Neural progenitor cell (in vitro differentiated cells): ENCODE results near the gene KLHDC7B. TPM values are rescaled to one million over a fixed set of nuclear protein-coding genes. Genes with fewer than 3 reads are reported as not detected.

ENCODE experiments used
- DNase-seq: peaks from one replicate; pipeline ENCODE4 v3.0.0-alpha.2; 2016; ENCODE audit warnings: low spot score
- H2AFZ ChIP-seq: fragments of 200-600 bp; sonication (generic); replicated peaks from 2 replicates; pipeline ENCODE4 v1.6.1; 2016; ENCODE audit warnings: antibody characterized with exemption
- H3F3A ChIP-seq: fragments of 200-600 bp; sonication (generic); 2 replicates; pipeline ENCODE4 v1.6.1; 2016; ENCODE audit warnings: antibody characterized with exemption, low read depth
- H3K27ac ChIP-seq: fragments of 200-600 bp; sonication (generic); 2 replicates; pipeline ENCODE4 v1.5.1; 2016; ENCODE audit warnings: mild to moderate bottlenecking
- H3K27me3 ChIP-seq: fragments of 200-600 bp; sonication (generic); 2 replicates; pipeline ENCODE4 v1.6.1; 2016; ENCODE audit warnings: mild to moderate bottlenecking, moderate library complexity
- H3K36me3 ChIP-seq: fragments of 200-600 bp; sonication (generic); 2 replicates; pipeline ENCODE4 v1.5.1; 2016
- H3K4me1 ChIP-seq: fragments of 200-600 bp; sonication (generic); 2 replicates; pipeline ENCODE4 v1.6.1; 2016; ENCODE audit warnings: mixed run types
- H3K4me2 ChIP-seq: fragments of 200-600 bp; sonication (generic); 2 replicates; pipeline ENCODE4 v1.6.1; 2016
- H3K4me3 ChIP-seq: fragments of 200-600 bp; sonication (generic); 2 replicates; pipeline ENCODE4 v1.5.1; 2016
- H3K79me2 ChIP-seq: fragments of 200-600 bp; sonication (generic); 2 replicates; pipeline ENCODE4 v1.6.1; 2016; ENCODE audit warnings: low read depth
- H3K9ac ChIP-seq: fragments of 200-600 bp; sonication (generic); 2 replicates; pipeline ENCODE4 v1.6.1; 2016
- H3K9me3 ChIP-seq: fragments of 200-600 bp; sonication (generic); 2 replicates; pipeline ENCODE4 v1.5.1; 2016; ENCODE audit warnings: low read depth
- H4K20me1 ChIP-seq: fragments of 200-600 bp; sonication (generic); 2 replicates; pipeline ENCODE4 v1.6.1; 2016; ENCODE audit warnings: low read depth
- H3K27ac Mint-ChIP-seq: 3 replicates; pipeline ENCODE4 v1.8.0; 2021; ENCODE audit warnings: mixed read lengths
- H3K27me3 Mint-ChIP-seq: 2 replicates; pipeline ENCODE4 v1.8.0; 2022; ENCODE audit warnings: low read depth, mild to moderate bottlenecking, inconsistent platforms, moderate library complexity, mixed read lengths; ENCODE audit not compliant: insufficient read depth
- H3K36me3 Mint-ChIP-seq: 3 replicates; pipeline ENCODE4 v1.8.0; 2021; ENCODE audit warnings: mixed read lengths
- H3K4me1 Mint-ChIP-seq: 3 replicates; pipeline ENCODE4 v1.8.0; 2021; ENCODE audit warnings: mixed read lengths
- H3K4me3 Mint-ChIP-seq: 3 replicates; pipeline ENCODE4 v1.8.0; 2021; ENCODE audit warnings: mild to moderate bottlenecking, moderate library complexity, mixed read lengths
- H3K9me3 Mint-ChIP-seq: 3 replicates; pipeline ENCODE4 v1.8.0; 2020; ENCODE audit warnings: mixed read lengths
- EZH2 ChIP-seq: fragments of 200-600 bp; sonication (generic); IDR thresholded peaks from 2 replicates; pipeline ENCODE4 v1.6.1; 2017; ENCODE audit warnings: antibody characterized with exemption, mild to moderate bottlenecking, moderate library complexity
- EZH2phosphoT487 ChIP-seq: fragments of 200-600 bp; sonication (generic); IDR thresholded peaks from 2 replicates; pipeline ENCODE4 v1.6.1; 2017; ENCODE audit warnings: antibody characterized with exemption
- total RNA-seq: library from RNA; depleted of rRNA; stranded (reverse); fragments of >200 nt; gene quantifications from 2 replicates; pipeline ENCODE4 v1.2.3, GENCODE V29; 2015; ENCODE audit warnings: low replicate concordance
- TF ChIP-seq, protein P1 (sequence below): fragments of 200-600 bp; sonication (generic); IDR thresholded peaks from 2 replicates; pipeline ENCODE4 v1.5.1; 2017; ENCODE audit warnings: antibody characterized with exemption, mild to moderate bottlenecking

Gene KLHDC7B
- total RNA-seq, 1 donor from 2014 or later, result not detected

DNA sequence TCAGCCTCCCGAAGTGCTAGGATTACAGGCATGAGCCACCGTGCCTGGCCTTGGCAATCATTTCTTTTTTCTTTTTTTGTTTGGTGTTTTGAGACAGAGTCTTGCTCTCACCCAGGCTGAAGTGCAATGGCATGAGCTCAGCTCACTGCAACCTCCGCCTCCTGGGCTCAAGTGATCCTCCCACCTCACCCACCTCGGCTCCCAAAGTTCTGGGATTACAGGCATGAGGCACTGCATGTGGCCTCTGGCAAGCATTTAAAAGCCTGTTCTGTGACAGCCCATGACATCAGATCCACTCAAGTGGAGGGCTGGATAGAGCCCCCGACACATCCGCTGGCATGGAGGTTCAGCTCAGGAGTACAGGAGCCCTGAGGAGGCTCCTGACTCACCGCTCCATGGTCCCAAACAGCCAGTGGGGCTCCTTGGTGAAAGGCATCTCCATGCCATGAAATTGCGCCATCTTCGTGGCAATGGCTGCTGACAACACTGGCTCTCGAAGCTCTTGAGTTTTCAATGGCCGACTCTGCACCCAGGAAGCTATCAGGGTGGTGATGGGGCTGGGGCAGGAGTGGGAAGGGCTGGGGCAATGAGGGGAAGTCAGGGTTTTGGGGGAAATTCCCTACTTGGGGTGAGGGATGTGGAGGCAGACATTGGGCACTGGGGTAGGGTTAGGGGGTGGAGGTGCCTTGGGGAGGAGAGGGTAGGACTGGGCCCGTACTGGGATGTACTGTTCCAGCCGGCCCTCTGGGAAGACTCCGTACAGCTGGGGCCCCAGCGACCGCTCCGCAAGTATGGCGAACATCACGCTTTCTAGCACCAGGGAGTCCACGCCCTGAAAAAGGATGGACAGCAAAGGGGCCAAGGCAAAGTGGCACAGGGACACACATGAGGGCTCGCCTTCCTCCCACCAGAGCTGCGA, 35.6 kb downstream of the KLHDC7B start:
- H3K36me3 ChIP-seq, result no peaks in the 10 kb centered on the region
- peak overlapping the region; percentile 72 for H3K4me3 ChIP-seq
- H2AFZ ChIP-seq, result no peak overlapping the region
- Mint-ChIP-seq H3K4me1 (peaks cover 6% of the 10 kb centered on the region), H3K9me3 (no peaks in the 10 kb centered on the region), H3K27me3 (peaks cover 7% of the 10 kb centered on the region), H3K27ac (no peak overlapping the region), H3K4me3 (peak overlapping the region; percentile 94), H3K36me3 (peaks cover 5% of the 10 kb centered on the region)
- no peaks in the 10 kb centered on the region for H3K9me3 ChIP-seq
- H4K20me1 ChIP-seq, result no peaks in the 10 kb centered on the region
- H3F3A ChIP-seq, result peaks cover 19% of the 10 kb centered on the region
- peaks cover 4% of the 10 kb centered on the region for H3K4me1 ChIP-seq
- H3K79me2 ChIP-seq, result peaks cover 12% of the 10 kb centered on the region
- no peaks in the 10 kb centered on the region for H3K27me3 ChIP-seq
- H3K4me2 ChIP-seq, result peak overlapping the region; percentile 94
- H3K27ac ChIP-seq, result no peak overlapping the region
- TF ChIP-seq, protein P1, sequence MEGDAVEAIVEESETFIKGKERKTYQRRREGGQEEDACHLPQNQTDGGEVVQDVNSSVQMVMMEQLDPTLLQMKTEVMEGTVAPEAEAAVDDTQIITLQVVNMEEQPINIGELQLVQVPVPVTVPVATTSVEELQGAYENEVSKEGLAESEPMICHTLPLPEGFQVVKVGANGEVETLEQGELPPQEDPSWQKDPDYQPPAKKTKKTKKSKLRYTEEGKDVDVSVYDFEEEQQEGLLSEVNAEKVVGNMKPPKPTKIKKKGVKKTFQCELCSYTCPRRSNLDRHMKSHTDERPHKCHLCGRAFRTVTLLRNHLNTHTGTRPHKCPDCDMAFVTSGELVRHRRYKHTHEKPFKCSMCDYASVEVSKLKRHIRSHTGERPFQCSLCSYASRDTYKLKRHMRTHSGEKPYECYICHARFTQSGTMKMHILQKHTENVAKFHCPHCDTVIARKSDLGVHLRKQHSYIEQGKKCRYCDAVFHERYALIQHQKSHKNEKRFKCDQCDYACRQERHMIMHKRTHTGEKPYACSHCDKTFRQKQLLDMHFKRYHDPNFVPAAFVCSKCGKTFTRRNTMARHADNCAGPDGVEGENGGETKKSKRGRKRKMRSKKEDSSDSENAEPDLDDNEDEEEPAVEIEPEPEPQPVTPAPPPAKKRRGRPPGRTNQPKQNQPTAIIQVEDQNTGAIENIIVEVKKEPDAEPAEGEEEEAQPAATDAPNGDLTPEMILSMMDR, result no peak
- no peak for TF ChIP-seq EZH2phosphoT487
- no peak for TF ChIP-seq EZH2
- peak overlapping the region; percentile 75 for H3K9ac ChIP-seq
- DNase-seq, result no peak

DNA sequence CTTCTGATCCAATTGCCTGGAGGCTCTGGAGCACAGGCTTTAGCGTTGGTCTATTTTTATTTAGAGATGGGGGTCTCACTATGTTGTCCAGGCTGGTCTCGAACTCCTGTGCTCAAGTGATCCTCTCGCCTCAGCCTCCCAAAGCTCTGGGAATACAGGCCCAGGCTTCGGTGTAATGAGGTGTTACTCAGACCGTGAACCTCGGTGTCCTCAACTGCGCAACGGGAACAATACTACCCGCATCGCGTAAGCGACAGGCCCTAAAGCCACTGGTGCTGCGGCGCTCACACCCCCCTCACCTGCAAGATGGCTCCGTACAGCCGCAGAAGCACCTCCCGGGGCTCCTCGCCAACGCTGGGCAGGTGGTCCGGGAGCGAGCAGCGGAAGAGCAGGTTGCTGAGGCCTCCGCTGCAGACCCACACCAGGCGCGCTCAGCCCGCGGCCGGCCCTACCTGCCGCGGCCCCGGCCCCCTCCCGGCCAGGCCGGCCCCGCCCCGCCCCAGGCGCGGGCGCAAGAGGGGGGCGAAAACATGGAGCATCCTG, 36.3 kb downstream of the KLHDC7B start:
- Histone ChIP-seq H3K9me3 (no peaks in the 10 kb centered on the region), H2AFZ (no peak overlapping the region), H3K27ac (peak overlapping the region; percentile 91), H3K4me2 (peak overlapping the region; percentile 94), H3K4me1 (peaks cover 4% of the 10 kb centered on the region), H3K79me2 (peaks cover 12% of the 10 kb centered on the region), H3F3A (peaks cover 19% of the 10 kb centered on the region), H3K36me3 (no peaks in the 10 kb centered on the region), H3K27me3 (no peaks in the 10 kb centered on the region), H4K20me1 (no peaks in the 10 kb centered on the region), H3K9ac (peak overlapping the region; percentile 75), H3K4me3 (peak overlapping the region; percentile 72)
- Mint-ChIP-seq H3K27ac (peak overlapping the region; percentile 76), H3K4me1 (peaks cover 6% of the 10 kb centered on the region), H3K9me3 (no peaks in the 10 kb centered on the region), H3K4me3 (peak overlapping the region; percentile 94), H3K36me3 (peaks cover 5% of the 10 kb centered on the region), H3K27me3 (peaks cover 9% of the 10 kb centered on the region)
- no peak for DNase-seq
- TF ChIP-seq EZH2, result peak; percentile 25
- TF ChIP-seq, protein P1, result no peak

DNA sequence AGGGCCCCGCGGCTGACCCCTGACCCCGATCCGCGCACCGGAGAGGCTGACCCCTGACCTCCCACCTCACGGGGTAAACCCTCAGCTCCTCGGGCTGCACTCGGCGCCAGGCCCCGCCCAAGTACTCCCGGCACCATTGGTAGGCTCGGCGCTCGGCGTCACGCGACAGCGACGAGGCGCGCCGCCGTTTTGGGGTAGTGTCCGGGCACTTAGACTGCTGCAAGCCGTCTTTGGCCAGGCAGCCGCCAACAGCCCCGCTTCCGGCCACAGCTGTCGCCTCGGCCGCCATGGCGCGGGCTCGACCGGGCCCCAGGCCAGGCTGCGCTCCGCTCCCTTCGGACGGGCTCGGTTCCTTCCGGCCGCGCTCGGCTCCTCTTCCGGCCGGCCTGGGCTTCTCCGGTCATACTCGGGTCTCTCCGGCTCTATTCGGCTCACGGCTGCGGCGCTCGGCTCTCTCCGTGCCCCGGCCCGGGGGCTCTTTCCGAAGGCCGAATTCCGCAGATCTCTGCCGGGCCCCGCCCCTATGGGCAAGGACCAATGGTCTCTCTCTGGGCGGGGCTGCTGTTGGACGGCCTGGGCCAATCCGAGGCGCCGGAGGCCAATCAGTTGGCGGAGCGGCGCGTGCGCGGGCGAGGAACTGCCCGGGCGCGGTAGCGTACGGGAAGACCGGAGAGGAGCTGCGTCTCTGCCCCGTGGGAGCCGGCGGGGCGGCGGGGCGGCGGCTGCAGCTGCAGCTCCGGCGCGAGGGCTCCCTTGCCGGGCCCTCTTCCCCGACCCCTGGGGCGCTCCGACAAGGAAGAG, 37.0 kb downstream of the KLHDC7B start, which contains the start of gene CHKB:
CHKB (minus strand) TSS at position 357 of the 801 bp plus-strand sequence; CDS start at position 289, 68 bp downstream.
- no peaks in the 10 kb centered on the region for H3K9me3 ChIP-seq
- peaks cover 4% of the 10 kb centered on the region for H3K4me1 ChIP-seq
- peak; percentile 100 for DNase-seq
- Mint-ChIP-seq H3K27me3 (peaks cover 9% of the 10 kb centered on the region), H3K36me3 (peaks cover 5% of the 10 kb centered on the region), H3K27ac (peak within 1 kb of the TSS; percentile 76), H3K4me3 (peak within 1 kb of the TSS; percentile 94), H3K4me1 (peaks cover 10% of the 10 kb centered on the region), H3K9me3 (no peaks in the 10 kb centered on the region)
- H3K79me2 ChIP-seq, result peaks cover 12% of the 10 kb centered on the region
- peak within 1 kb of the TSS; percentile 94 for H3K4me2 ChIP-seq
- H3K9ac ChIP-seq, result peak within 1 kb of the TSS; percentile 75
- no peaks in the 10 kb centered on the region for H4K20me1 ChIP-seq
- peak within 1 kb of the TSS; percentile 46 for H2AFZ ChIP-seq
- H3K36me3 ChIP-seq, result no peaks in the 10 kb centered on the region
- no peaks in the 10 kb centered on the region for H3K27me3 ChIP-seq
- peak within 1 kb of the TSS; percentile 91 for H3K27ac ChIP-seq
- peak within 1 kb of the TSS; percentile 72 for H3K4me3 ChIP-seq
- H3F3A ChIP-seq, result peaks cover 19% of the 10 kb centered on the region
- TF ChIP-seq EZH2phosphoT487 (no peak), EZH2 (no peak)
- TF ChIP-seq, protein P1, result no peak
